HG03139 (cell line): ENCODE data around the gene CYP26B1.
A peak's percentile ranks its signal among the peaks of the same experiment; 100 is the strongest.

Experiments used
- ATAC-seq: cut with Tn5 transposase; IDR thresholded peaks from one replicate; pipeline ENCODE4 v1.9.1; 2021; ENCODE audit not compliant: unreplicated experiment

CYP26B1 gene

DNA sequence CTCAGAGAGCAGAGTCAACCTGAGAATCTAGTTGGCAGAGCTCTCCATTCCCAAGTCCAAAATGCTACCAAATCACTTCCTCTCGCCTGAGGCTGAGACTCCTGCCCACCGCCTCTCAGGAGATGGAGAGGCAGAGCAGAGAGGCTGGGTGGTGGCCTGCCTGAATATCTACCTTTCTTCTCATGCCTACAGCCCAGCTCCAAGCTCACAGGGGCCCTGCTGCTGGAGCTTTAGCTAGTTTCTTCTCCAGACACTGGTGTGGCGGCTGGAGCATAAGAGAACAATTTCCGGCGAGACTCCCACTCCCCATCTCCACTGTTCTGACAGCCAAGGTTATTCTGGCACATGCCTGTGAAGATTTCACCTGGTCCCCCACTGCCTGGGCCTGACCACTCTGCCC, 8.1 kb upstream of the CYP26B1 start:
- ATAC-seq, result no peak

DNA sequence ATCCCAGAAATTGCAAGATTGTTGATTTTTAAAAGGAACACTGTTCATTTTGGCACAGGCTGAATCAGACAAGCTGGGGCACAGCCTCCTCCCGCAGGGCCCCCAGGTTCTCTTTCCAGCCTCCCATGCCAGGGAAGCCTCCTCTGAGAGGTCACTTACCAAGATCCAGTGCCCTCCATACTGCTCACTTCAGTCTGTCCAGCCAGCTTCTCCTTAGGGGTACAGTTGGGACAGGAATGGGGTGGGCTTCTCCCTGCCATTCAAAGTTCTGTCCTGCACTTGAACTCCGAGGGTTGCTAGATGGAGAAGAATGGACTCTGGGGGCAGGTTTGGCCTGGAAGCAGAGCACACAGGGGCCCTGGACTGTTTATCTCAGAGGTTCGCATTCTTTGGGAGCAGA, 7.5 kb upstream of the CYP26B1 start:
- no peak for ATAC-seq

DNA sequence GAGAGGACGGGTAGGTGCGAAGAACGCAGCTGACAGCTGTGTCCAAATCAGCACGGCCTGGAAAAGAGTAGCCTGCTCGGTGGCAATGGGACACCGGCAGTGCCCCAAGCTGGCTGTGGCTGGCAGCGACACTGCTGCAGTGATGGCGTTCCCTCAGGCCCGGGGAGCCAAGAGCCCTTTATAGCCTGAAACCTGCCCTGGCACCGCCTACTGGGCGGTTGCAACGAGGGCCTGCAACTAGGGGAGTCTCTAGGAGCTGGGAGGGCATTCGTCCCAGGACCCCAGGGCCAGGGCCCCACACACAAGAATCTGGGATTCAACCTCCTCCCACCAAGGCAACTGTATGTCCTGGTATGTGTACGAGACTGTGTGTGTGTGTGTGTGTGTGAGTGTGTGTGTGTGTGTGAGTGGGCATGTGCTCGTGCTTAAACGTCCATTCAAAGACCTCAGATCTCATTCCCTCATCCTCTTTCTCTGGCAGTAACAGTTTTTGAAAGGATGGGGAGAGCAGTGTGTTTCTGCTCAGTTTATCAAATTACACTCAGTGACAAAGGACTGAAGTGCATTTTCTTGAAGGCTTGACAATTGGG, 6.8 kb upstream of the CYP26B1 start:
- ATAC-seq, result no peak

DNA sequence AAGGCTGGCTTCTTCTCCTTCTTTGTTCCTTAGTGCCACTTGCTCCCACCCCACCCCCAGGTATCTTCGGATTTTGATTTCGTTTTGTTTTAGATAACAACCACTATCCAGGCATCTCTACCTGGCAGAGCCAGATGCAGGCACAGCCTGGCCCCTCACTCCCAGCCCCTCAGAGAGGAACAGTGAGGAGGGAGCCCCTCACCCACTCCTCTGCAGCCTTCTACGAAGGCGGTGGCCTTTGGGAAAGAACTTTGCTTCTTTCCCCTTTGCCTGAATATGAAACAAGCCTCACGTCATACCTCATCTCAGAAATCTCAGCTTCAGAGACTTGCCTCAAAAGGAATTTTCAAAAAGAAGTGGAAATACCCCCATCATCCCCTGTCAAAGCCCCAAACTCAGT, 6.3 kb upstream of the CYP26B1 start:
- ATAC-seq, result no peak

DNA sequence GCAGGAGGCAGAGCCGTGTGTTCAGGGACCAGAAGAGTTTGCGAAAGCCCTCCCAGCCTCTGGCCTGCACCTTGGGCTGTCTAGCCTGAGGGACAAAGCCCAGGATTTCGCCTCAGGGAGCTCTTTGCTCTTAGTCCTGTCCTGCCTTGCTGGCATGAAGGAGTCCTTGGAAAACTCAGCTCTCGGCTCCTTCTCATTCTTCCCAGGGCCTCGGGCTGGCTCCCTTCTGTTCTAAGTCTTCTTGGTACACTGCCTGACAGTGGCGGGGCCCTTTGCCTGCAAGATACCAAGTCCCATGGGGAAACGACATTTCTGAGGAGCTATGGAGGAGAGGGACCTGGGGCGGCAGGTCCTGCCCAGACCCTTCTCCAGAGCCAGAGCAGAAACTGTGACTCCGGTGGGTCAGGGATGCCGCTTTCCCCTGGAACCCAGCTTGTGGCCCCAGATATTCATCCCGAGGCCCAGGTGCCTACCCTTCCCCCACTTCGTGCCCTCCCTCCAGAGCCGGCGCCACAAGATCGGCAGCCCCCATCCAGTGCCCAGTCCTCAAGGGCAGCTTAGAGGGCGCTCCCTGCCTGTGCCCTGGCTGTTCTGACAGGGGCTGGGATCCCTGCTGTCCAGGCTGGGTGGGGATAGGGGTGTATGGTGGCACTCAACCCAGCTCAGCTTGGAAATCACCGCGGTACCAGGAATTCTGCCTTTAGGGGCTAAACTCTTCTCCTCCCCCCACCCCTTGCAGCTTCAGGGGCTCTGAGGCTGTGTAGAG, 5.5 kb upstream of the CYP26B1 start:
- ATAC-seq, result no peak

DNA sequence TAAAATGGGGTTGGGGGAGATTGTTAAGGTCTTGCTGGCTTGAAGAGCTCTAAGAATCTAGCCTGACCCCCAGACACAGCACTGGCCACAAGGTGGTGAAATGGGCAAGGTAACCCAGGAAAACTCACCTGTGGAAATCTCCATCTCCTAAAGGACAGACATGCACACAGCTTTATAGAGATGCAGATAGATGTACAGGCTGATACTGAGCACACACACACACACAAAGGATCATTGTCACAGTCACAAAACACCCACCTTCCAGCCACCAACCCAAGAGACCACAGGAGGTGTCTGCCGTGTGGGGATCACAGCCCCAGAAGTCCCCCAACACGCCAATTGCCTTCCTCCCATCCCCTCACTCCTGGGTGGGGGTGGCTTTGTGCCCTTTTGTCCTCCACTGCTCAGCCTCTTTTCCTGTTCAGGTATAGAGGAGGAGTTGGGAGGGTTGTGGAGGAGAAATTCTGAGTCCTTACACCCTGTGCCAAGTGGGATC, 3.2 kb upstream of the CYP26B1 start:
- no peak for ATAC-seq

DNA sequence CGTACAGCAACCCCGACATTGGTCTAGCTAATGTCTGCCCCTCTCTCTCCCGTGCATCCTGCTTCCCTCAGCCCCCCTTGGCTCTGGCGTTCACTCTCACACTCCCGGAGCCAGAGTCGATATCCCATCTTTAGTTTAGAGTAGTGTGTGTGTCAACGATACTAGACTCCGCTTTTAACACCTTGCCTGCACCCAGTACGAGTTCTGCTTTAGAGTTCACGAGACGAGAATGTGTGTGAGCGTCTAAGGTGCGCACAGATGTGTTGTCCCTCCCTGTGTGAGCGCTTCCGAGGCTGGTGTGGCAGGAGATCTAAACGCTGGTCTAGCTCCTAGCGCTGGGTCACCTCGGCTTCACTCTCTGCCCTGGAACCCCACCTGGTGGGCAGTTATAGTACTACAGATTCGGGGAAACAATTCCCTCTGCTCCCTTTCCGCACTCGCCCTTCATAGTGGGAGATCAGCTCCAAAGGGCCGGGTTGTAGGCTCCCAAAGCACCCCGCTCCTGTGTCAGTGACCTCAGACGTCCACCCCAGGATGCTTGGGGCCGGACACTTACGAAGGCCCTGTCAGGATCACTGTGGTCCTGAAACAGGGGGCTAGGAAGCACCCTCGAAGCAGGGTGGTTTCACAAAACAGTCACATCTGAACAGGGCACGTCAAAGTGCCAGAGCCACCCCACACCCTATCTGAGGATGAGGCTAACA, 2.6 kb upstream of the CYP26B1 start:
- peak; percentile 62 for ATAC-seq

DNA sequence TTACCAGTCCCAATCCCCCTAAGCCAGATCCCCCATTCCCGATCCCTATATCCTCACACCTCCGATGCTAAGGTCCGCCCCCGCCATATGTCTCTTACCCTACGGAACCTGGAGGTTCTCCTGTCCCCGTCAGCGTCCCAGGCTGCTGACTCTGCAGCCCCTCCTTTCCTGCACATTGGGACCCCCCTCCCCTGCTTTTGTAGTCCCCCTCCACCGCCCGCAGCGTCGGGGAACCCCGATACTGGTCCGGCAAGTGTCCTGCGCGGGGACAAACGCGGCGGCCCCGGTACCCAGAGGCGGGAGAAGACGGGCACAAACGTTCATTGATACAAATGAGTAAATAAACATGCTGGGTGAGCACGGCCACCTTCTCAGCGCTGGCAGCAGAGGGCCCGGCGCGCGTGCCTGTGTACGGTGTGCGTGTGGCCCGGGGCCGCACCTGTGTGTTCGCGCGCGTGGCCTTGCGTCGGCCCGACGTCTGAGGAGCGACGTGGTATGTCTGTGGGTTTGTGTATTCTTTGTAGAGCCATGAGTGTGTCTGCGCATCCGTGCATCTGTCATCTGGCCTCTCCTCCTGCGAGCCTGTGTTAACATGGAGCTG, 2.0 kb upstream of the CYP26B1 start:
- ATAC-seq, result no peak

DNA sequence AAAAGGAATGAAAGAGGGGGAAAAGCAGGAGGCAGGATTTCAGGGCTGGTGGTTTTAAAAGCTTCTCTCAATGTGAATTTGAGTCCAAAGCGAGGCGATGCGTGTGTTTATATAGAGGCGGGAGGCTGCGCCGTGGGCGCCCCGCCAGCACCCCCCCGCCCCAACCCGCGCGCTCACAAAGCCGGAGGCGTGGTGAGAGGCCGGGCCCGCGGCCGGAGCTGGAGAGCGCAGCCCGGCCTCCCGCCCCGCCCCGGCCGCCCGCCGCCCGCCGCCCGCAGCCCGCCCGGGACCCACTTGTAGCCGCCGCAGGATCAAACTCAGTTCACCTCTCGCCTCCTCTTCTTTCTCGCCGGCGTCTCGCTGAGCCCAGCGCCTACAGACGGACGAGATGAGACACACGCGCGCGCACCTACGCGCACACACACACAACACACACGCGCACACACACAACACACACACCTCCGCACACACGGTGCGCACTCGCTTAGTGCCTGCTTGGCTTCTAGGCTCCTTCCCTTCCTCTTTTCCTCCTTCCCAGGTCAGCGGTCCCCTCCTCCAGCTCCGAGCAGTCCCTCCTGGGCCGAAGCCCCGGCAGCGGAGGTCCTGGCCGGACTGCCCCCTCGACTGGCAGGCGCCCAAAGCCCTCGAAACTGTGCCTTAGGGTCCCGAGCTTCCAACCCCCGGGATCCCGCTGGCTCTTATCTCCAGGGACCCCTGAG, 1.3 kb upstream of the CYP26B1 start:
- ATAC-seq, result no peak

DNA sequence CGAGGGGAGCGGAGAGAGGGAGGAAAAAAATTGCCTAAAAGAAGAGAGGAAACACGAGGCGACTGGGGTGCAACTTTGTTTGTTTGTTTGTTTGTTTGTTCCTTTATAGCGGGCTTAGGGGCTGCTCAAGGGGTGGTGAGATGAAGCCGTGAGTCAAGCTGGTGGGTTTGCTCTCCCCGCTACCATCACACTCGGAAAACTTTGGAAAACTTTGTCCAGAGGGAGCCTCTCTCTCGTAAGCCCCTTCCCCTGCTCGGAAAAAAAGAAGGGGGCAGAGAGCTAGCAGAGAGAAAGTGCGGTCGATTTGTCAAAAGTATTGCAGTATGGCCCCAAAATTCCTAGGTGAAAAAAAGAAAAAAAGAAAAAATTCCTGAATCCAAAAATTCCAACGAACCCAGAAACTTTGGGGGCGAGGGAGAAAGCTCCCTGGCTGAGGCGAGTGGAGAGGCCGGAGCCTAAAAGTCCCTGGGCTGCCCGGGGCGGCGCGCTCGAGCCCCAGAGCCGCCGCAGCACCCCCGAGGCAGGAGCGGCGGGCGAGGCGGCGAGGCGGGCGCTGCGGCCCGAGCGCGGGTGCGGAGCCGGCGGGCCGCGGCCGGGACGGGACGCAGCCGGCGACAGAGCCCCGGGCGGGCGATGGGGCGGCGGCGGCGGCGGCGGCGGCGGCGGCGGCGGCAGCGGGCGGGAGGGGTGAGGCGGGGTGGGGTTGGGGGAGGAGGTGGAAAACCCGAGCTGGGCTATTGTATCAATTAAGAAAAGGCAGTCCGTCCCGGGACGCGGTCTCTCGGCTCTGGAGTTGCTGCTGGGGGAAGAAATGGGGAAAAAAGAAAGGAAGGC, 558 bp upstream of the CYP26B1 start:
- ATAC-seq, result no peak

DNA sequence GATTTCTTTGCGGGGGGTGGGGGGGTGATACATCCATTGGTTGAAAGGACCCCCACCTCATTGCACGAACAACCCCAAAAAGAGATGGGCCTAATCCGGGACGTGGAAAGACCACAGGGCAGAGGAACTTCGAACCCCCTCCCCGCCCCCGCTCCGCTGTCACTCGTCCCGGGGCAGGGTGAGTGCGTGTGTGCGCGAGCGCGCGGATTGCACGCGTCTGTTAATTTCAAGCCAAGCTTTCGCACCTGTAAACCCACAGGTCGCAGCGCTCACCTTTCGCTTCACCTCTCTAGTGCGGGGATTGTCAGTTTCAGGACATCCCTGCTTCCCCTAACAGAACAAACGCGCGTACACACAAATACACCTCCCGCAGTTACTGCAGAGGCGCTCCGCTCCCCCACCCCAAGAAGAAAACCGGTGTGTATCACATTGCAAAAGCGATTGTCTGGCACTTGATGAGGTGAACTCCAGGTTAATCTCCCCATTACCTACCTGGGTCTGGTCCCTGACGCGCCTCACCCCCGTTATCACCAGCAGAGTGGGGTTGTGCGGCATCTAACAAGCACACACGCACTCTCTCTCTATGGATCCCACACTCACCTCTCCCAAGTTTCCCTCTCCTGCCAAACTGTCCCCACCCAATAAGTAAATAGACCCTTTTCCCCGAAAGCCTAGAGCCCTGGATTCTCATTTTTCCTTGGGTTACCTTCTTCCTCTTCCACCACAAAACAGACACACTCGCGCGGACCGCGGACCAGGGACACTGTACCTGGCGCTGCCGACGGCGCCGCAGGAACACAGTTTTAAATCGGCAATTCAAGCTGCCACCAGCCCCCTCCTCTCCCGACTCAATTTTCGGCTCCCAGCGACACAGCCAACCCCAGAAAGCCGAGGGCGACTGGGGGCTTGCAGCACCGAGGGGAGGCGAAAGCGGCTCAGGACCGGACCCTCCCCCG, 1.0 kb downstream of the CYP26B1 start:
- ATAC-seq, result no peak

DNA sequence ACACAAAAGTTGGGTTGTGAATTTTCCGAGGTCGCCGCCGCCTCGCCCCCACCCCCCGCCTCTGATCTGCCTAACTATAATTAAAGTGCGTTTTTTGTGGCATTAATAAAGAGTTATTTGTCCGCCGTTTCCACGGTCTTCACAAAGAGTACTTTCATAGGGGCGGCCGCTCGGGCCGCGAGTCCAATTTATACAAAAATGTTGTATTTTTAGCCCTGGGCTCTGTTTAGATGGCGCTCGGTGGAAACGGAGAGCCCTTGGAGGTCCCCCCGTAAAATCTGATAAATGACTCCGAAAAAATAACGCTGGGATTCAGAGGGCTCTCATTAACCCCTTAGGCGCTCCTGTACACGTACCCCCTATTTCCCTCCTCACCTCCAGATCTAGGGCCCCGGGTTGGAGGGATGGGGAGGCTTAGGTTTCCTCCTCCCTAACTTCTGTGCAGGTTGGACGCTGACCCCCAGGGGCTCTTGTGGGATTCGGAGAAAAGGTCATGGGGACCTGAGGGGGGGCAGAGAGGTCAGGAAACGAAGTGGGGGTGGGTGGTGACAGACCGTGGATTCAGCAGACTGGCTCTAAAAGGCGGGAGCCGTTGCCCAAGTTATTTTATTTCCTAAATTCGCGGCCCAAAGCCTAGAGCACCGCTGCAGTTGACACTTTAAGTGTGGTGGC, 1.9 kb downstream of the CYP26B1 start:
- no peak for ATAC-seq

DNA sequence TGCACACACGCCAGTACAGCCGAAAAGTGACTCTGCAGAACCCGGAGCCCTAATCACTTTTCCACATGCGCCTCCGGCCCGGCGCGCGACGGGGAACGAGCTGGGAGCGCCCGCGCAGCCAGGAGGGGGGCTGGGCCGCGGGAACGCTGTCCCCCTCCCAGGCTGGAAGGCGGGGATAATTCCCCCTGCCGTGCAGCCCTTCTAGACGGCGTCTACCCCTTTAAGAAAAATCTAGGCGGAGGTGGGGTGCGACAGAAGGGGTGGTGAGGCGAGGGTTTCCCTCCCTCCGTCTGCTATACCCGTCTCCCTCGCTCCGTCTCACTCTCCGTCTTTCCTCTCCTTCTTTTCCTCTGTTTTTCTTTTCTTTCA, 2.4 kb downstream of the CYP26B1 start:
- no peak for ATAC-seq

DNA sequence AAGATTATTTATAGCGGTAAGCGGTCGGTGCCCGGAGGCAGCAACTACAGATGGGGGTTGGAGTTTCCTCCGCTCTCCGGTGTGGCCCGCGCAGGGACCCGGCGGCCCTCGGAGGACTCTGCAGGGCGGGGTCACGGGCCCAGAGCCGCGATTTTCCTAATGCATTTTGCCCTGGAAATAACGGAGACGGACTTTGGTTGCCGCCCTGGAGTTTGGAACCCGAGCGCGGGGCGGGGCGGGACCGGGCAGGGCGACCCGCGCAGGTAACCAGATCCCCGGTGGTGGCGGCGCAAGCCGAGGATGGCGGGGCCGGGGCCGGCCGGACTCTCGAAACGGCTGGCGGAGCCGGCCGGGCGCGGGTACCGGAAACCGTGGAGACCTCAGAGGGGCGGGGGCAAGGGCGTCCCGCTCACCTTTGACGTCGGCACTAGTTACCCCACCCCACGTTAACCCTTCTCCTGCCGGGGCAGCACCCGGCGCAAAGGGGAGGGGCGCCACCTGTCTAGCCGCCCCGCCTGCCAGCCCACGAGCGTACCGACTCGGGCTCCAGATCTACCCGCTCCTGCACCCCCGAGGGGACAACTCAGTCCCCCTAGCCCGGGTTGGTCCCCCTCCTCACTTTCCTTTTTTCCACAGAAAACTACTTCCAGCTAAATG, 2.9 kb downstream of the CYP26B1 start:
- no peak for ATAC-seq

DNA sequence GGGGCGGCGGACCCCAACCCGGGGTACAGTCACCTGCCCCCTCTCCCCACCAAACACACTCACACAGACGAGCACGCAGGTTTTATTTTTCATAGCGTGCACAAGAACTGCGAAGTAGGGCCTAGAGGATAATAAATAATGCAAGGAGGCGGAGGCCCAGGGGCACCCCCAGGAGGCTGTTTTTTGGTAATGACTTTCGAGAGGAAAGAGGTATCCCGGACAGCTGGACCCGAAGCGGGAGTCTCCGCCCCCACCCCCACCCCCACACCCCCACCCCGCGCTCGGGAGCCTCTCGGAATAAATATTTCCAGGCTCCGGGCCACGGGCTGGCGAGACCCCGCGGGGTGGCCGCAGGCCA, 3.4 kb downstream of the CYP26B1 start:
- ATAC-seq, result no peak

DNA sequence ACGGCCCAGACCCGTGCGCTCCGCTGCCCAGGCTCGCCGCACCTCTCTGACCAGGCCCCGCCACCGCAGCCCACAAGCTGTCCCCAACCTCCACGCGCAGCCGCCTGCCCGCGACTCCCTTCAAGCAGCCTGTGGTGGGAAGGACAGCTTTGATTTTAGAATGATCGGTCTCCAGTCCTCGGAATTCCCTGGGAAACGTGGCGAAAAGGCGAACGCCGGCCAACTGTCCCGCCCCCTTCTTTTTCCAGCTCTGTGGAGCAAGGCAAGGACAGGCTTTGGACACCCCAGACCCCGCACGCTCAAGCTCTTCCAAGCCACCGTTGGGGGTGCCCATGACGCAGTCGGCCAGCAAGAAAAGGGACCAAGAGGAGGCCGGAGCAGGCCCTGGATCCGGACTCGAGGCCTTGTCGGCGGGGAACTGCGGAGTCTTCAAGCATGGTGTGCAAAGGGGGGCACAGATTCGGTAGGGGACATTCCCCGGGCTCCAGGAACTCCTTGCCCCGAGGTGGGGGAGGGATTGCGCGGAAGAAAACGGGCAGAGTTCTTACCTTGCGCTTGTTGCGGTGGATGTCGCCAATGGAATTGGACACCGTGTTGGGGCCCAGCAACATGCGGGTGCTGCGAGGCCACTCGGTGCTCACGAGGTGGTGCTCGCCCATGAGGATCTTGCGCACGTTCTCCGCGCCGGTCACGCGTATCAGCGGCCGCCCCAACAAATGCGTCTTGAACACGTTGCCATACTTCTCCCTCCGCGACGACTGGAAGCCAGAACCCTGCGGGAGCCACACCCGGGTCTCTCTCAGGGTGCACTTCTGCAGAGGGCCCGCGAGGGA, 4.0 kb downstream of the CYP26B1 start:
- no peak for ATAC-seq
